Keratinocyte (primary cell): ENCODE measurements around the gene LHFPL3. TPM values are rescaled to one million over a fixed set of nuclear protein-coding genes. Genes with fewer than 3 reads are reported as not detected.

ENCODE experiments used
- DNase-seq: peaks from one replicate; pipeline ENCODE4 v3.0.0-alpha.2; 2011; ENCODE audit warnings: low read depth, missing footprints, low spot score
- FAIRE-seq: peaks from 2 replicates; lab custom pipeline; 2011; peaks lifted over from hg19 to GRCh38; lab: Jason Lieb, UNC
- H2AFZ ChIP-seq: 2 replicates; pipeline ENCODE4 v1.6.0; 2012; ENCODE audit warnings: low read length, control low read depth, inconsistent platforms; ENCODE audit not compliant: control insufficient read depth
- H3K27ac ChIP-seq: 2 replicates; pipeline ENCODE4 v1.5.1; 2011; ENCODE audit warnings: low read length; ENCODE audit not compliant: control insufficient read depth, insufficient read depth
- H3K27me3 ChIP-seq: 3 replicates; pipeline ENCODE4 v1.6.0; 2011; ENCODE audit warnings: low read length; ENCODE audit not compliant: control insufficient read depth, insufficient read depth; ENCODE audit errors: extremely low read depth
- H3K36me3 ChIP-seq, 2 experiments: 2 replicates in 1 of 2; 3 replicates in 1 of 2; pipeline ENCODE4 v1.5.1; 2011; ENCODE audit warnings: low read length in 2 of 2, mild to moderate bottlenecking in 1 of 2; ENCODE audit not compliant: control insufficient read depth in 2 of 2, insufficient read depth in 2 of 2; ENCODE audit errors: extremely low read depth in 1 of 2
- H3K4me1 ChIP-seq: 3 replicates; pipeline ENCODE4 v1.5.1; 2011; ENCODE audit warnings: low read length; ENCODE audit not compliant: control insufficient read depth, insufficient read depth; ENCODE audit errors: extremely low read depth
- H3K4me2 ChIP-seq: 3 replicates; pipeline ENCODE4 v1.6.0; 2011; ENCODE audit warnings: low read depth, low read length; ENCODE audit not compliant: control insufficient read depth, insufficient read depth; ENCODE audit errors: extremely low read depth
- H3K4me3 ChIP-seq, 3 experiments: fragments of 200-600 bp in 1 of 3; sonication (generic) in 1 of 3; 2 replicates in 2 of 3; 3 replicates in 1 of 3; pipeline ENCODE4 v1.5.1; 2011 to 2016; ENCODE audit warnings: low read length in 3 of 3, mild to moderate bottlenecking in 3 of 3, control low read depth in 2 of 3, inconsistent platforms in 1 of 3, low read depth in 1 of 3, mixed read lengths in 1 of 3, mixed run types in 1 of 3, moderate library complexity in 1 of 3; ENCODE audit not compliant: control insufficient read depth in 2 of 3, insufficient read depth in 2 of 3; ENCODE audit errors: extremely low read depth in 1 of 3
- H3K79me2 ChIP-seq: 2 replicates; pipeline ENCODE4 v1.6.0; 2012; ENCODE audit warnings: low read length; ENCODE audit not compliant: control insufficient read depth, insufficient read depth
- H3K9ac ChIP-seq: 3 replicates; pipeline ENCODE4 v1.6.0; 2011; ENCODE audit warnings: low read length; ENCODE audit not compliant: control insufficient read depth, insufficient read depth; ENCODE audit errors: extremely low read depth
- H3K9me1 ChIP-seq: 3 replicates; pipeline ENCODE4 v1.6.0; 2011; ENCODE audit warnings: low read length; ENCODE audit not compliant: control insufficient read depth, insufficient read depth; ENCODE audit errors: extremely low read depth
- H3K9me3 ChIP-seq: 2 replicates; pipeline ENCODE4 v1.5.1; 2012; ENCODE audit warnings: low read depth, low read length; ENCODE audit not compliant: control insufficient read depth
- H4K20me1 ChIP-seq: 3 replicates; pipeline ENCODE4 v1.6.0; 2011; ENCODE audit warnings: low read length; ENCODE audit not compliant: control insufficient read depth, insufficient read depth; ENCODE audit errors: extremely low read depth
- CTCF ChIP-seq, 3 experiments: IDR thresholded peaks in 1 of 3; conservative IDR thresholded peaks in 1 of 3; optimal IDR thresholded peaks in 1 of 3; 2 replicates in 2 of 3; 3 replicates in 1 of 3; pipeline versions ENCODE3 to v1.5.1; 2011; ENCODE audit warnings: low read length in 3 of 3, mild to moderate bottlenecking in 3 of 3, moderate library complexity in 2 of 3, control low read depth in 1 of 3, inconsistent platforms in 1 of 3; ENCODE audit not compliant: insufficient read depth in 2 of 3; ENCODE audit errors: extremely low read depth in 1 of 3
- EZH2 ChIP-seq: IDR thresholded peaks from one replicate; pipeline ENCODE4 v1.6.1; 2012; ENCODE audit warnings: inconsistent platforms, mild to moderate bottlenecking, low read length, moderate library complexity
- dilution Hi-C: fragments of 300-500 bp; cut with MboI; formaldehyde crosslinking; loops from one replicate; pipeline ENCODE4 v1.7.0; 2020; ENCODE audit warnings: low sequenced_read_pairs; ENCODE audit not compliant: extremely low pct_ligation_motif_present
- polyA plus RNA-seq, 5 experiments: library from polyadenylated mRNA; depleted of rRNA in 3 of 5; stranded (reverse) in 3 of 5; stranded (forward) in 1 of 5; unstranded in 1 of 5; fragments of >200 nt; gene quantifications; 1 replicate in 1 of 5; 2 replicates in 3 of 5; 3 replicates in 1 of 5; pipeline versions ENCODE4 v1.2.1 to v1.2.3, GENCODE V29; 2011 to 2012; ENCODE audit warnings: missing spikeins in 2 of 5, low read depth in 1 of 5, low replicate concordance in 1 of 5

Gene LHFPL3
- polyA plus RNA-seq, 1 donor (not counting 4 experiments of a cell fraction or from before 2014, with no cell fraction given): not detected

GRCh38 chr7:104640506-104640905 lies 312.1 kb downstream of the LHFPL3 start:
- Histone ChIP-seq H3K4me3 (no peak overlapping the region), H3K9me3 (no peaks in the 10 kb centered on the region), H3K27me3 (no peaks in the 10 kb centered on the region), H3K4me1 (no peaks in the 10 kb centered on the region), H3K4me2 (no peak overlapping the region), H3K79me2 (no peaks in the 10 kb centered on the region), H3K9me1 (no peaks in the 10 kb centered on the region), H3K9ac (no peak overlapping the region), H3K36me3 (no peaks in the 10 kb centered on the region), H4K20me1 (no peaks in the 10 kb centered on the region), H2AFZ (no peak overlapping the region), H3K27ac (no peak overlapping the region)
- DNase-seq (no peak), FAIRE-seq (no peak)
- dilution Hi-C loops: no loop called here
- TF ChIP-seq EZH2 (no peak), CTCF (optimal IDR thresholded peaks at IDR 0.05 in 1 of 3, IDR thresholded peaks at IDR 0.05 in 1 of 3, conservative IDR thresholded peaks at IDR 0.05 in 1 of 3; ENCODE audit: extremely low read depth in 1 of 3, insufficient read depth in 2 of 3, low read length in 3 of 3) (no peak)

DNA sequence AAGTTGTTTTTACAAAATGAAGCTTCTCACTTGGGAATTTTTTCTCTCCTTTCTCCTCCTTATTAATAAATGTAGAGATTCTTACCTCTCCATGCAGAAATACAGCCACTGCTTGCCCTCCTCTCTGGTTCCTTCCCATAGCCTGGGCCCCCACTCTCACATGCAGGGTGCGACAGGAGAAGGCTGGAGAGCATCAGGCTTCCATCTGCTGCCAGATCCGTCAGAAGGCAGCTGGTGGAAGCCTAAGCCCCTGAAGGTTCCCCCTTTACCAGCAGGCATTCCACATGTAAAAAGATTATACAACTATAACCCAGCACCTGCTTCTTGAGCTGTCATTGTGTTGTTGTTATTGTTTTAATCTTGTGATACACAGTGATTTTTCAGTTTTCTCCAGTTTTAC lies 314.2 kb downstream of the LHFPL3 start:
- Histone ChIP-seq H3K4me1 (no peaks in the 10 kb centered on the region), H3K9me3 (no peaks in the 10 kb centered on the region), H3K4me2 (no peak overlapping the region), H3K9me1 (no peaks in the 10 kb centered on the region), H3K79me2 (no peaks in the 10 kb centered on the region), H3K27me3 (no peaks in the 10 kb centered on the region), H3K27ac (no peak overlapping the region), H3K36me3 (no peaks in the 10 kb centered on the region), H2AFZ (no peak overlapping the region), H4K20me1 (no peaks in the 10 kb centered on the region), H3K9ac (no peak overlapping the region), H3K4me3 (no peak overlapping the region)
- dilution Hi-C loops: no loop called here
- no peak for TF ChIP-seq EZH2
- TF ChIP-seq CTCF (optimal IDR thresholded peaks at IDR 0.05 in 1 of 3, IDR thresholded peaks at IDR 0.05 in 1 of 3, conservative IDR thresholded peaks at IDR 0.05 in 1 of 3; ENCODE audit: extremely low read depth in 1 of 3, insufficient read depth in 2 of 3, low read length in 3 of 3): no peak
- no peak for FAIRE-seq
- no peak for DNase-seq
